Body of pancreas (tissue), 4 donors: ENCODE data around the gene CACNA2D4. TPM values are rescaled to one million over a fixed set of nuclear protein-coding genes. Genes with fewer than 3 reads are reported as not detected.
"Not testable (repeated sequence)": the region's sequence is repeated elsewhere in the genome, so short reads cannot be mapped to it uniquely, and the experiment has no call there.

Experiments
- ATAC-seq: fragments of 150-250 bp; one replicate; pipeline ENCODE4 v1.9.1; 2016
- DNase-seq, 4 donors: peaks; one replicate each; pipeline ENCODE4 v3.0.0-alpha.2; 2019
- H3K27ac ChIP-seq, 4 donors: fragments of 200-600 bp; sonication (generic); 1 replicate in 3 of 4; 2 replicates in 1 of 4; pipeline versions ENCODE4 v1.5.1 to v1.6.1; 2016 to 2019; ENCODE audit warnings: mild to moderate bottlenecking in 1 of 4, mixed read lengths in 1 of 4, moderate library complexity in 1 of 4
- H3K27me3 ChIP-seq, 2 donors: fragments of 200-600 bp; sonication (generic); one replicate each; pipeline ENCODE4 v1.6.0; 2016; ENCODE audit warnings: mild to moderate bottlenecking in 1 of 2
- H3K36me3 ChIP-seq, 2 donors: fragments of 200-600 bp; sonication (generic); replicated peaks in 1 of 2; 2 replicates each; pipeline ENCODE4 v1.5.1; 2016; ENCODE audit warnings: low read depth in 2 of 2; ENCODE audit not compliant: insufficient read depth in 1 of 2
- H3K4me1 ChIP-seq: fragments of 200-600 bp; sonication (generic); one replicate; pipeline ENCODE4 v1.6.0; 2016
- H3K4me3 ChIP-seq, 2 donors: fragments of 200-600 bp; sonication (generic); 1 replicate in 1 of 2; 2 replicates in 1 of 2; pipeline ENCODE4 v1.5.1; 2016 to 2019
- H3K9me3 ChIP-seq, 3 donors: fragments of 200-600 bp; sonication (generic); 1 replicate in 2 of 3; 2 replicates in 1 of 3; pipeline ENCODE4 v1.5.1; 2016
- POLR2A ChIP-seq, 3 donors: fragments of 450-650 bp; IDR thresholded peaks; one replicate each; pipeline ENCODE4 v1.6.1; 2016; ENCODE audit warnings: antibody characterized with exemption in 3 of 3, mild to moderate bottlenecking in 2 of 3
- WGBS, 2 donors: methylation state at CpG; one replicate each; pipeline ENCODE4 v1.1.5; 2017; 5-methylcytosine and 5-hydroxymethylcytosine counted together
- intact Hi-C: fragments of 100-400 bp; cut with DNase I; formaldehyde crosslinking; loops from one replicate; pipeline ENCODE4 v1.15.1; 2023
- total RNA-seq, 2 donors: library from RNA; depleted of rRNA; stranded (reverse); fragments of >200 nt; gene quantifications; one replicate each; pipeline ENCODE4 v1.1.0, GENCODE V29; 2016
- TF ChIP-seq, protein P1 (sequence below), 7 experiments: fragments of 450-650 bp in 4 of 7; fragments of 200-600 bp in 3 of 7; sonication (generic) in 3 of 7; IDR thresholded peaks; one replicate each; pipeline ENCODE4 v1.5.1; 2016 to 2019; ENCODE audit warnings: antibody characterized with exemption in 7 of 7

Gene CACNA2D4
- total RNA-seq, 2 donors from 2014 or later: 3.6 TPM; not detected in 1

DNA sequence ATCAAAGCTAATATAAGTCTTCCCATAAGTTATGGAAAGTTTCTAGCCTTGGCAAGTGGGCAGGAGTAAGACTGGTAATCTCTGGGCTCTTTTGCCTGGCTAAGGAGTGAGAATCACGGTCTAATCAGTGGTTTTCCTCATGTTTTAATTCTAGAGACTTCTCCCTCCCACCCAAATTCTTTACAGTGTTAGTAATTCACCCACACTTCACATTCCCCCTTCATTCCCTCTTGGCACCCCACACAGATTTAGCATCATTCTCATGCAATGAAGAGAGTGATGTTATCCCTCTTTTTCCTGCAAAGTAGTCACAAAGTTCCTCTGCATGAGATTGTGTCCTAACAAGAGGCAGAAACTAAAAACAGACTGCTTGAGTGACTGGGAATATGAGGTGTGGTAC lies 28.6 kb upstream of the CACNA2D4 start:
- intact Hi-C loops: no loop called here
- Histone ChIP-seq H3K4me3 (no peak overlapping the region), H3K27ac (peak overlapping the region in 2 of 4 donors; percentile 80 to 83), H3K9me3 (no peaks in the 10 kb centered on the region), H3K4me1 (peaks cover 25% of the 10 kb centered on the region), H3K36me3 (peaks cover 0 to 3% of the 10 kb centered on the region in 2 donors), H3K27me3 (no peaks in the 10 kb centered on the region)
- DNase-seq: no peak
- WGBS, 2 donors: 0 to 26% methylated on average over 1 of the region's 1 CpG
- ATAC-seq: no peak
- TF ChIP-seq, protein P1, sequence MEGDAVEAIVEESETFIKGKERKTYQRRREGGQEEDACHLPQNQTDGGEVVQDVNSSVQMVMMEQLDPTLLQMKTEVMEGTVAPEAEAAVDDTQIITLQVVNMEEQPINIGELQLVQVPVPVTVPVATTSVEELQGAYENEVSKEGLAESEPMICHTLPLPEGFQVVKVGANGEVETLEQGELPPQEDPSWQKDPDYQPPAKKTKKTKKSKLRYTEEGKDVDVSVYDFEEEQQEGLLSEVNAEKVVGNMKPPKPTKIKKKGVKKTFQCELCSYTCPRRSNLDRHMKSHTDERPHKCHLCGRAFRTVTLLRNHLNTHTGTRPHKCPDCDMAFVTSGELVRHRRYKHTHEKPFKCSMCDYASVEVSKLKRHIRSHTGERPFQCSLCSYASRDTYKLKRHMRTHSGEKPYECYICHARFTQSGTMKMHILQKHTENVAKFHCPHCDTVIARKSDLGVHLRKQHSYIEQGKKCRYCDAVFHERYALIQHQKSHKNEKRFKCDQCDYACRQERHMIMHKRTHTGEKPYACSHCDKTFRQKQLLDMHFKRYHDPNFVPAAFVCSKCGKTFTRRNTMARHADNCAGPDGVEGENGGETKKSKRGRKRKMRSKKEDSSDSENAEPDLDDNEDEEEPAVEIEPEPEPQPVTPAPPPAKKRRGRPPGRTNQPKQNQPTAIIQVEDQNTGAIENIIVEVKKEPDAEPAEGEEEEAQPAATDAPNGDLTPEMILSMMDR (IDR thresholded peaks at IDR 0.05): no peak
- TF ChIP-seq POLR2A (IDR thresholded peaks at IDR 0.05): no peak

DNA sequence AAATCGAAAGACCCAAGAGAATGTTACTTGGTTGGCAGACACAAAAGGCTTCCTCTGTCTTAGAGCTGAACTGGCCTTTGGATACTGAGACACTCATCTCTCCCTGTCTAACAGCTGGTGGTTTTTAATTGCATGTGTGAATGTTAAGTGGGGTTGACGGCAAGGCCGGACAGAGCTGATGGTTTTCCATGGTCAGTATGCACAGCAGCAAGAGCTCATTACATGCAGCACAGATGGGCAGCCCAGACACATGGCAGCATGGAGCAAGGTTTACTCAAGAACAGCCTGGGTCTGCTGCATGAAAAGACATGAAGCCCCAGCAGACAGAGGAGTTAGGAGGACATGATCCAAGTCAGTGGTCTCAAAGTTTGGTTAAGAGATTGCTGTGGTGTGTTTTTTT lies 27.8 kb upstream of the CACNA2D4 start:
- Histone ChIP-seq H3K4me1 (peaks cover 25% of the 10 kb centered on the region), H3K36me3 (peaks cover 0 to 4% of the 10 kb centered on the region in 2 donors), H3K4me3 (no peak overlapping the region), H3K27ac (no peak overlapping the region), H3K27me3 (no peaks in the 10 kb centered on the region), H3K9me3 (no peaks in the 10 kb centered on the region)
- DNase-seq: no peak
- intact Hi-C loops: no loop called here
- TF ChIP-seq, protein P1 (IDR thresholded peaks at IDR 0.05): no peak
- no peak for TF ChIP-seq POLR2A (IDR thresholded peaks at IDR 0.05)
- no peak for ATAC-seq
- 91 to 93% methylated on average over 3 of the region's 3 CpGs for WGBS, 2 donors

- DNase-seq, H3K27ac ChIP-seq, intact Hi-C loops, H3K36me3 ChIP-seq, H3K9me3 ChIP-seq, ATAC-seq, H3K4me3 ChIP-seq, H3K27me3 ChIP-seq: not testable (repeated sequence)
- 96 to 97% methylated on average over 5 of the region's 5 CpGs for WGBS, 2 donors
- H3K4me1 ChIP-seq: peaks cover 25% of the 10 kb centered on the region
Observed at GRCh38 chr12:1945502-1945901, 27.1 kb upstream of the CACNA2D4 start.

DNA sequence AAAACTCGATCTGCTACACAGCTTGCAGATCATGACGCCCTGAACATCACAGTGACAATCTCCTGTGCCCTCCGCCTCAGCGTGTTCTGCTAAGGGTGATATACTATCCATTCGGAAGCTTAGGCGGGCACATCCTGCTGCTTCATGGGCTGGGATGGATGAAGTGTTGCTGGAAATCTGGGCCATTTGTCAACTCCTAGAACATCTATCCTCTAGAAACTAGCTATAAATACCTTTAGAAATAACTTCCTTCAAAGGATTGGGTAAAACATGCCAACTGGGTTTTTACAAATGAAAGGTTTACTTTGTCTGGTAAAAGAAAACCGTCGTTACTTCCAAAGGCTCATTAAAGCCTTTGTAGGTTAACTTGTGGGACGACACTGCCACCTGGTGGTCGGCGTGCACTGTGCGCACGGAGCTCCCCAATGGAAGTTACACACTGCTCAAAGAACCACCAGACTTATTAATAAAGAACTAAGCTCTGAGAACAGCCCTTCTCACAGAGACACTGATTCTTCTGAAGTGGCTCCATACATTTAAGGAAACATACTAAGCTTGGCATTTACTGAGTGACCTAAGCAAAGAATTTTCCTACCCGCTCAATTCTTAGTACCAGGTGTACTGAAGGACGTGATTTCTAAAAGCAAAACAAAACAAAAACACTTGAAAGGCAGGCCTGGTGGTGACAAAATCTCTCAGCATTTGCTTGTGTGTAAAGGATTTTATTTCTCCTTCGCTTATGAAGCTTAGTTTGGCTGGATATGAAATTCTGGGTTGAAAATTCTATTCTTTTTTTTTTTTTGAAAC lies 21.6 kb upstream of the CACNA2D4 start:
- DNase-seq: peak; percentile 85 to 93 (median 90)
- no peak overlapping the region for H3K4me3 ChIP-seq
- H3K36me3 ChIP-seq: peaks cover 0 to 4% of the 10 kb centered on the region in 2 donors
- peak; percentile 51 for ATAC-seq
- H3K27me3 ChIP-seq: no peaks in the 10 kb centered on the region
- H3K4me1 ChIP-seq: peaks cover 30% of the 10 kb centered on the region
- intact Hi-C loops: no loop called here
- TF ChIP-seq, protein P1 (IDR thresholded peaks at IDR 0.05): peak; percentile 88 to 99 (median 93)
- no peak for TF ChIP-seq POLR2A (IDR thresholded peaks at IDR 0.05)
- H3K9me3 ChIP-seq: no peaks in the 10 kb centered on the region
- 37 to 38% methylated on average over 16 of the region's 16 CpGs for WGBS, 2 donors
- H3K27ac ChIP-seq: no peak overlapping the region

DNA sequence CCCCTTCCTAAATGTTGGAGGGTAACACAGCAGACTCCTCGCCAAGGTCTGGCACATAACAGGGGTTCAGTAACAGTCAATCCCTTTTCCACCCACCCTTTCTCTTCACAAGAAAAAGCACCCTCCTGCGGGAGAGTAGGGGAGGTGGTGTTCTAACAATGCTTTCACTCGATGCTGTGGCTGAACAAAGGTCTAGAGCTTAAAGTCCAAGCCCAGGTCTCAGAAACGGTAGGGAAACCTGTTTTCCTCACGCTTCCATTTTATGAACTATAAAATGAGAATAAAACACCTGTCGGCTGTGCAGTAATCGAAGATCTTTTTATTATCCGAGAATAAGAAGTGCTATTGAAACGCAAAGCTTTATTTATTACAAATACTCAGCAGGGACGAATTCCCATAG lies 20.9 kb upstream of the CACNA2D4 start:
- 70 to 76% methylated on average over 10 of the region's 10 CpGs for WGBS, 2 donors
- Histone ChIP-seq H3K27ac (no peak overlapping the region), H3K4me3 (no peak overlapping the region), H3K27me3 (no peaks in the 10 kb centered on the region), H3K36me3 (peaks cover 0 to 4% of the 10 kb centered on the region in 2 donors), H3K4me1 (peaks cover 34% of the 10 kb centered on the region), H3K9me3 (no peaks in the 10 kb centered on the region)
- no peak for TF ChIP-seq POLR2A (IDR thresholded peaks at IDR 0.05)
- TF ChIP-seq, protein P1 (IDR thresholded peaks at IDR 0.05): no peak
- no peak for ATAC-seq
- intact Hi-C loops: no loop called here
- no peak for DNase-seq
